ENCODE measurements around the gene ONECUT3.

ONECUT3 gene

GRCh38 chr19:1768918-1769644, 15.8 kb downstream of the ONECUT3 start:
- Mint-ChIP-seq H3K27ac (peak overlapping the region; percentile 17), H3K27me3 (peaks cover 45% of the 10 kb centered on the region), H3K4me3 (no peak overlapping the region)

GRCh38 chr19:1769645-1769985, 16.3 kb downstream of the ONECUT3 start:
- H3K4me3 Mint-ChIP-seq, result no peak overlapping the region
- H3K27me3 Mint-ChIP-seq, result peaks cover 47% of the 10 kb centered on the region
- H3K4me1 Mint-ChIP-seq, result no peaks in the 10 kb centered on the region
- H3K36me3 Mint-ChIP-seq, result peaks cover 9% of the 10 kb centered on the region
- H3K9me3 Mint-ChIP-seq, result peaks cover 13% of the 10 kb centered on the region
- no peak overlapping the region for H3K27ac Mint-ChIP-seq

More at GRCh38 chr19:1768918-1769644, 15.8 kb downstream of the ONECUT3 start:
- peaks cover 9% of the 10 kb centered on the region for H3K36me3 Mint-ChIP-seq
- H3K4me1 Mint-ChIP-seq, result no peaks in the 10 kb centered on the region
- peaks cover 13% of the 10 kb centered on the region for H3K9me3 Mint-ChIP-seq

GRCh38 chr19:1770866-1771576, 17.7 kb downstream of the ONECUT3 start:
- no peaks in the 10 kb centered on the region for H3K4me1 Mint-ChIP-seq
- no peak overlapping the region for H3K27ac Mint-ChIP-seq
- peaks cover 13% of the 10 kb centered on the region for H3K9me3 Mint-ChIP-seq
- no peak overlapping the region for H3K4me3 Mint-ChIP-seq
- H3K36me3 Mint-ChIP-seq, result peaks cover 9% of the 10 kb centered on the region
- H3K27me3 Mint-ChIP-seq, result peaks cover 42% of the 10 kb centered on the region

- Mint-ChIP-seq H3K27ac (no peak overlapping the region), H3K4me3 (no peak overlapping the region), H3K9me3 (peaks cover 13% of the 10 kb centered on the region), H3K4me1 (peaks cover 3% of the 10 kb centered on the region), H3K36me3 (peaks cover 9% of the 10 kb centered on the region), H3K27me3 (peaks cover 48% of the 10 kb centered on the region)
Measured at GRCh38 chr19:1773184-1773583, 19.9 kb downstream of the ONECUT3 start.

- H3K27ac Mint-ChIP-seq, result no peak overlapping the region
- H3K27me3 Mint-ChIP-seq, result peaks cover 49% of the 10 kb centered on the region
- H3K36me3 Mint-ChIP-seq, result peaks cover 13% of the 10 kb centered on the region
- peaks cover 8% of the 10 kb centered on the region for H3K4me1 Mint-ChIP-seq
- peaks cover 11% of the 10 kb centered on the region for H3K9me3 Mint-ChIP-seq
- H3K4me3 Mint-ChIP-seq, result no peak overlapping the region
Measured at GRCh38 chr19:1774989-1775772, 21.9 kb downstream of the ONECUT3 start.

DNA sequence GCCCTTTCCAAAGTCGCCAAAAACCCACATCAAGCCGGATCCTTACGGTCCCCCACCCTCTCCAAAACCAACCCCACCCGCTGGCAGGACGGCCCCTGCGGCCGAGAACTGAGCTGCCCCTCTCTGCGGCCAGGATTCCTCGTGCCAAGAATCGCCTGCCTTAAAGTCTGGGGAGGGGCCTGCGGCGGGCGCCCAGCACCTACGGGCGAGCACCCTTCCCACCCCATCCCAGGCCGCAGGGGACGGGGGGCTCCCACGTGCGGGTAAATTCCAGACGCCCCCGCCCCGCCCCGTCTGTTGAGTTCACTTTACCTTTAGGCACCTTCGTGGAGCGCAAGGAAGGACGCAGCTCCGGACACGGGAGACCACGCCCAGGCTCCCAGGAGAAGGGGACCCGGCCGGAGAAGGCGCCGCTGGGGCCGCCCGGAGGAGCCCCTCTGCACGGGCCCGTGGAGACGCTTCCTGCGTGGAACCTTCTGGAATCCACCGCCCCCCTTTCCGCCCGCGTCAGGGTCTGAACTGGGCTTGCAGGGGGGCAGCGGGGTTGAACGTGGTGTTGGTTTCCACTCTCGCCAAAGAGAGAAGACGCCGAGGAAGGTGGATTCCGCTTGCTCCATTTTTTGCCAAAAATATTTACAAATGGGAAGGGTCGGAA, 22.8 kb downstream of the ONECUT3 start:
- Mint-ChIP-seq H3K4me1 (peaks cover 8% of the 10 kb centered on the region), H3K4me3 (no peak overlapping the region)

DNA sequence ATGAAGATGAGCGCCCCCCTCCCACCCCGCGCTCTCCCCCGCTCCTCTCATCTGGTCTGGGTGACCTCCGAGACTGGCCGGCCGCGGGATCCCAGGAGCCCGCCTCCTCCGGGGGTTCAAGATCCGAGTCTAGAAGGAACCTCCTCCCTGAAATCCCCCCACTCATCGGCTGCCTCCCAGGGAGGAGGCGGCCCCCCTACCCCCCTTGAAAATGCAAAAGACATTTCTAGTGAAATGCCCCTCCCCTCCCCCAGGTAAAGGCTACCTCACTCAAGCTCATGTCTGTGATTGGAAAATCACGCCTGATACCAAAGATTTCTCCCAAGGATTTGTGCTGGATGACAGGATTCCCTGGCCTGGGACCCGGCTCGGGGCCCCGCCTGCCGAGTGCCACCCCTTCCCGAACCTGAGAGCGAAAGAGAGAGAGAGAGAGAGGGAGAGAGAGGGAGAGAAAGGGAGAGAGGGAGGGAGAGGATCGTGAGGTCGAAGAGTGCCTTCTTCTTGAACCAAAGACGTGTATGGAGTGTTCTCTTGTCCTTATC, 23.4 kb downstream of the ONECUT3 start:
- H3K27me3 Mint-ChIP-seq, result peaks cover 45% of the 10 kb centered on the region
- H3K4me3 Mint-ChIP-seq, result no peak overlapping the region
- H3K27ac Mint-ChIP-seq, result no peak overlapping the region
- peaks cover 8% of the 10 kb centered on the region for H3K4me1 Mint-ChIP-seq
- no peaks in the 10 kb centered on the region for H3K9me3 Mint-ChIP-seq
- H3K36me3 Mint-ChIP-seq, result peaks cover 7% of the 10 kb centered on the region

More for the DNA sequence above, 22.8 kb downstream of the ONECUT3 start:
- Mint-ChIP-seq H3K36me3 (peaks cover 7% of the 10 kb centered on the region), H3K27me3 (peaks cover 47% of the 10 kb centered on the region), H3K27ac (no peak overlapping the region), H3K9me3 (peaks cover 2% of the 10 kb centered on the region)

- no peak overlapping the region for H3K4me3 Mint-ChIP-seq
- peak overlapping the region; percentile 41 for H3K27ac Mint-ChIP-seq
- H3K36me3 Mint-ChIP-seq, result peaks cover 7% of the 10 kb centered on the region
- no peaks in the 10 kb centered on the region for H3K9me3 Mint-ChIP-seq
- peaks cover 8% of the 10 kb centered on the region for H3K4me1 Mint-ChIP-seq
- peaks cover 46% of the 10 kb centered on the region for H3K27me3 Mint-ChIP-seq
Measured at GRCh38 chr19:1777149-1777548, 23.8 kb downstream of the ONECUT3 start.

DNA sequence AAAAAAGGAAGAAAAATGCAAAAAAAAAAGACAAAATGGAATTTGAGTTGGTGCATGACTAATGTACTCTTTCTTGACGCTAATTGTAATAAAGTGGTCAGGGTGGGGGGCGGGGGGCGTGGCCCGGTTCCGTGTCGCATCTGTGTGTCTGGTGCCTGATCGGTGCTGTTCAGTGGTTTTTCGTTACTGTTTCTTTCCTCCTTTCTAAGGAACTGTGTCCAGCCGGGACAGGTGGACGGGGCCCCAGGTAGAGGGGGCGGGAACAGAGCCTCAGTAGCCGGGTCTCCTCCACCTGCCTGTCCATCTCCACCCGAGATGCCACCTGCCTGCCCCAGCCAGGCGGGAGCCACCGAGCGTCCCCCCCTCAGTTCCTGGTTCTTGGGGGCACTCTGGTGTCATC, 26.3 kb downstream of the ONECUT3 start:
- peaks cover 4% of the 10 kb centered on the region for H3K36me3 Mint-ChIP-seq
- H3K27me3 Mint-ChIP-seq, result peaks cover 41% of the 10 kb centered on the region
- H3K9me3 Mint-ChIP-seq, result no peaks in the 10 kb centered on the region
- no peak overlapping the region for H3K4me3 Mint-ChIP-seq
- H3K27ac Mint-ChIP-seq, result no peak overlapping the region
- H3K4me1 Mint-ChIP-seq, result peaks cover 8% of the 10 kb centered on the region

- peaks cover 4% of the 10 kb centered on the region for H3K36me3 Mint-ChIP-seq
- H3K4me3 Mint-ChIP-seq, result no peak overlapping the region
- H3K4me1 Mint-ChIP-seq, result peaks cover 8% of the 10 kb centered on the region
- peaks cover 39% of the 10 kb centered on the region for H3K27me3 Mint-ChIP-seq
- H3K27ac Mint-ChIP-seq, result no peak overlapping the region
- H3K9me3 Mint-ChIP-seq, result no peaks in the 10 kb centered on the region
Measured at GRCh38 chr19:1780272-1780958, 27.1 kb downstream of the ONECUT3 start.

DNA sequence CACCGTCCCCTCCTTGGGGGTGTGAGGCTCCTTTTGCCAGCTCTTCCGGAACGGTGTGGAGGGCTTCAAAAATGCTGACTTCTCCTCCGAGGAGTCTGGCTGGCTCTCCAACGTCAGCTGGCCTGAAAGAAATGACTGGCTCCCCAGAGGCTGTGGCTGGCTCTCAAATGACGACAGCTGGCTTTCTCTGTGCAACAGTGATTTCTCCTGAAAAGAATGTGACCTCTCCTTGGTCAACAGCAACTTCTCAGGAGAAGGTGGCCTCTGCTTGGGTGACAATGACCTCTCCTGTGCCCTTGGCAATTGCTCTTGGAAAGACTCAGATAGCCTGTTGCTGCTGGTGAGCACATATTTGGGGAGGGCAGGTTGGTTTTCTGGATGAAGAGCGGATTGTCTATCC, 29.2 kb downstream of the ONECUT3 start:
- Mint-ChIP-seq H3K4me3 (no peak overlapping the region), H3K9me3 (no peaks in the 10 kb centered on the region), H3K4me1 (peaks cover 5% of the 10 kb centered on the region), H3K27ac (no peak overlapping the region), H3K27me3 (peaks cover 32% of the 10 kb centered on the region), H3K36me3 (peaks cover 4% of the 10 kb centered on the region)

DNA sequence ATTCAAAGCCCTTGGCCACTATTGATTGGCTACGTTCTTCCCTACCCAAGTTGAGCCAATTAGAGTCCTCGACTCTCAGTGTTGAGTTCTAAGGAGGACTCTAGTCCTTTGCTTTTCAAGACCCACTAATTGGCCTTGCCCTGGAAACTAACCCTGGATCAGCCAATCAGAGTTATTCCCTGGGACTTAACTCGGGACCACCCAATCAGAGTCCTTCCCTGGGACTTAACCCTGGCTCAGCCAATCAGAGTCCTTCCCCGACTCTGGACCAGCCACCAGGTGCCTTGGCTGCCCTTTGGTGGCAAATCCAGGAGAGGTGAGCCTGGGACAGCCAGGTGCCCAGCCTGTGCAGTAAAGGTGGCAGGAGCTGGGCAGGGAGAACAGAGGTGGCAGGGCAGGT, 30.0 kb downstream of the ONECUT3 start:
- Mint-ChIP-seq H3K36me3 (peaks cover 4% of the 10 kb centered on the region), H3K4me1 (peaks cover 5% of the 10 kb centered on the region), H3K27ac (no peak overlapping the region), H3K27me3 (peaks cover 31% of the 10 kb centered on the region), H3K9me3 (no peaks in the 10 kb centered on the region), H3K4me3 (no peak overlapping the region)

DNA sequence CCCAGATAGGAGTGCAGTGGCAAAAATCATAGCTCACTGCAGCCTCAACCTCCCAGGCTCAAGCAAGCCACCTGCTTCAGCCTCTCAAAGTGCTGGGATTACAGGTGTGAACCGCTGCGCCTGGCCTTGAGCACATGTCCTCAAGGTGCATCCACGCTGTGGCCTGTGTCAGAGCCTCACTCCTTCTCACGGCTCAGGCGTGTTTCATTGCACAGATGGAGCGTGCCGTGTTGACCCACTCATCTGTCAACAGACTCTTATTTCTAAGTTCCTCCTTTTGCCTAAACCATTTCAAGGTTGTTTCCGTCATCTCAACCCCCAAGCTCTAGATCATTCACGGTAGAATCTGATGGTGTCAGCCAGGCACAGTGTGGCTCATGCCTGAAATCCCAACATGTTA, 30.6 kb downstream of the ONECUT3 start:
- Mint-ChIP-seq H3K27me3 (peaks cover 30% of the 10 kb centered on the region), H3K27ac (no peak overlapping the region)

DNA sequence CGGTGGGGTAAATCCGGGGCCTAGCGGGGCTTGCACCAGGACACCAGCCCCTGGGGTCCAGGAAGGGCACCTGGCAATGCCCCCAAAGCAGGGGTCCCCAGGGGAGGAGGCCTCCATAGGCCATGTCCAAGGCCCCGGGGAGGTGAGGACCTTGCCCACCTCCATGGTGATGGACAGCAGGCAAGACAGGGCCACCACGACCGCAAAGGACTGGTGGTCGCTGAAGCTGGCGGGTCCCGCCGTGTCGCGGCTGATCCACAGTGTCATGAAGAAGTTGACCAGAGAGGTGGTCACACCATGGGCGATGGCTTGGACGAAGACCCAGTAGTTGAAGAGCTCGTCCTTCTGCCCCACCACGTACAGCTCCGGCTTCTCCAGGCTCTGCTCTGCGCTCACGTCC, 32.0 kb downstream of the ONECUT3 start:
- Mint-ChIP-seq H3K27me3 (peaks cover 19% of the 10 kb centered on the region), H3K4me3 (no peak overlapping the region)

More for the DNA sequence above, 30.6 kb downstream of the ONECUT3 start:
- peaks cover 4% of the 10 kb centered on the region for H3K36me3 Mint-ChIP-seq
- H3K4me3 Mint-ChIP-seq, result no peak overlapping the region
- no peaks in the 10 kb centered on the region for H3K9me3 Mint-ChIP-seq
- H3K4me1 Mint-ChIP-seq, result peaks cover 5% of the 10 kb centered on the region

DNA sequence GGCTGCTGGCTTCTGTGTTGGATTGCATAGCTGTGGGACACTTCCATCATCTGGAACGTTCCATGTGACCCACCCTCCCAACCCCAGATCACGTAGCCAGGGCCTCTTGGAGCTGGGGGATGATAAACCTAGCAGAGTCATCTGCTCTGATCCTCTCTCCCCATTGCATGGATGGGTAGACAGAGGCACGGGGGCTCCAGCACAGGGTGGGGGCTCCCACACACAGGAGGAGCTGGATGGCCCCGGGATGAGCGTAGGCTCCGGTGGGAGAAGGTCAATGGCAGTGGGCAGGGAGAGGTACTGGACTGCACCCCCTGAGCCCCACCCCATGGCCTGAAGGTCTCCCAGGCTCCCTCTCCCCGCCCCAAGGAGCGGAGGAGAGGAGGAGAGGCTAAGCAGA, 33.4 kb downstream of the ONECUT3 start:
- Mint-ChIP-seq H3K4me3 (no peak overlapping the region), H3K27ac (no peak overlapping the region), H3K36me3 (no peaks in the 10 kb centered on the region), H3K27me3 (peaks cover 16% of the 10 kb centered on the region), H3K9me3 (no peaks in the 10 kb centered on the region), H3K4me1 (no peaks in the 10 kb centered on the region)

More for the DNA sequence above, 32.0 kb downstream of the ONECUT3 start:
- no peaks in the 10 kb centered on the region for H3K36me3 Mint-ChIP-seq
- H3K4me1 Mint-ChIP-seq, result no peaks in the 10 kb centered on the region
- H3K27ac Mint-ChIP-seq, result no peak overlapping the region
- no peaks in the 10 kb centered on the region for H3K9me3 Mint-ChIP-seq
